ENCODE results near the gene HDGF. TPM values are rescaled to one million over a fixed set of nuclear protein-coding genes. Genes with fewer than 3 reads are reported as not detected.
"Not testable (repeated sequence)": the region's sequence is repeated elsewhere in the genome, so short reads cannot be mapped to it uniquely, and the experiment has no call there.

HDGF gene
- total and polyA plus RNA-seq, 2 experiments from 2014 or later: 153 to 192 TPM

GRCh38 chr1:156765666-156766065 lies 14.2 kb upstream of the HDGF start:
- no peaks in the 10 kb centered on the region for H3K9me2 ChIP-seq (replicated peaks; ENCODE audit: insufficient read depth)
- H3K27ac ChIP-seq: peak overlapping the region; percentile 82
- DNase-seq (ENCODE audit: low spot score): no peak
- H3K79me2 ChIP-seq: peaks cover 39% of the 10 kb centered on the region
- H3K4me2 ChIP-seq: peak overlapping the region; percentile 74
- H3K27me3 ChIP-seq: no peaks in the 10 kb centered on the region
- TF ChIP-seq CTCF (IDR thresholded peaks at IDR 0.05; ENCODE audit: poor library complexity) (no peak), EZH2phosphoT487 (IDR thresholded peaks at IDR 0.05; ENCODE audit: low read depth, severe bottlenecking, unreplicated experiment) (no peak), EZH2 (IDR thresholded peaks at IDR 0.05; ENCODE audit: borderline replicate concordance) (no peak)
- no peaks in the 10 kb centered on the region for H3K9me3 ChIP-seq (ENCODE audit: low read depth)
- H4K20me1 ChIP-seq (ENCODE audit: insufficient read depth, poor library complexity, severe bottlenecking): peaks cover 11% of the 10 kb centered on the region
- peaks cover 17% of the 10 kb centered on the region for H3K4me1 ChIP-seq (ENCODE audit: insufficient read depth)
- H3K4me3 ChIP-seq: no peak overlapping the region
- WGBS (ENCODE audit: low lambda C conversion rate, missing lambda C conversion rate): 96% methylated on average over 5 of the region's 5 CpGs
- H3K36me3 ChIP-seq (replicated peaks; ENCODE audit: insufficient read depth, low read depth): no peaks in the 10 kb centered on the region
- peak overlapping the region; percentile 46 for H2AFZ ChIP-seq

- H3K27me3 ChIP-seq; H4K20me1 ChIP-seq (ENCODE audit: insufficient read depth, poor library complexity, severe bottlenecking); DNase-seq (ENCODE audit: low spot score); H3K4me3 ChIP-seq; H3K9me2 ChIP-seq (replicated peaks; ENCODE audit: insufficient read depth); H3K36me3 ChIP-seq (replicated peaks; ENCODE audit: insufficient read depth, low read depth); H2AFZ ChIP-seq; H3K4me2 ChIP-seq; H3K9me3 ChIP-seq (ENCODE audit: low read depth); H3K27ac ChIP-seq: not testable (repeated sequence)
- Histone ChIP-seq H3K4me1 (ENCODE audit: insufficient read depth) (peaks cover 11% of the 10 kb centered on the region), H3K79me2 (peaks cover 34% of the 10 kb centered on the region)
- 95% methylated on average over 15 of the region's 15 CpGs for WGBS (ENCODE audit: low lambda C conversion rate, missing lambda C conversion rate)
Measured at GRCh38 chr1:156765136-156765535, 13.7 kb upstream of the HDGF start.

GRCh38 chr1:156760796-156761104 lies 9.3 kb upstream of the HDGF start:
- no peaks in the 10 kb centered on the region for H3K36me3 ChIP-seq (replicated peaks; ENCODE audit: insufficient read depth, low read depth)
- TF ChIP-seq CTCF (IDR thresholded peaks at IDR 0.05; ENCODE audit: poor library complexity) (no peak), EZH2phosphoT487 (IDR thresholded peaks at IDR 0.05; ENCODE audit: low read depth, severe bottlenecking, unreplicated experiment) (no peak), EZH2 (IDR thresholded peaks at IDR 0.05; ENCODE audit: borderline replicate concordance) (no peak)

GRCh38 chr1:156760092-156760795 lies 8.8 kb upstream of the HDGF start:
- TF ChIP-seq EZH2 (IDR thresholded peaks at IDR 0.05; ENCODE audit: borderline replicate concordance) (no peak), EZH2phosphoT487 (IDR thresholded peaks at IDR 0.05; ENCODE audit: low read depth, severe bottlenecking, unreplicated experiment) (no peak), CTCF (IDR thresholded peaks at IDR 0.05; ENCODE audit: poor library complexity) (no peak)
- no peak overlapping the region for H3K27ac ChIP-seq
- H3K79me2 ChIP-seq: peaks cover 5% of the 10 kb centered on the region
- H3K27me3 ChIP-seq: no peaks in the 10 kb centered on the region
- no peak overlapping the region for H3K4me2 ChIP-seq
- H3K36me3 ChIP-seq (replicated peaks; ENCODE audit: insufficient read depth, low read depth): no peaks in the 10 kb centered on the region
- H3K9me2 ChIP-seq (replicated peaks; ENCODE audit: insufficient read depth): no peaks in the 10 kb centered on the region
- H4K20me1 ChIP-seq (ENCODE audit: insufficient read depth, poor library complexity, severe bottlenecking): no peaks in the 10 kb centered on the region
- no peaks in the 10 kb centered on the region for H3K4me1 ChIP-seq (ENCODE audit: insufficient read depth)
- DNase-seq (ENCODE audit: low spot score): no peak
- no peak overlapping the region for H2AFZ ChIP-seq
- no peaks in the 10 kb centered on the region for H3K9me3 ChIP-seq (ENCODE audit: low read depth)
- 61% methylated on average over 6 of the region's 6 CpGs for WGBS (ENCODE audit: low lambda C conversion rate, missing lambda C conversion rate)
- H3K4me3 ChIP-seq: no peak overlapping the region

More at GRCh38 chr1:156760796-156761104, 9.3 kb upstream of the HDGF start:
- no peaks in the 10 kb centered on the region for H4K20me1 ChIP-seq (ENCODE audit: insufficient read depth, poor library complexity, severe bottlenecking)
- H3K9me2 ChIP-seq (replicated peaks; ENCODE audit: insufficient read depth): no peaks in the 10 kb centered on the region
- peaks cover 1% of the 10 kb centered on the region for H3K4me1 ChIP-seq (ENCODE audit: insufficient read depth)
- no peak overlapping the region for H3K4me3 ChIP-seq
- no peaks in the 10 kb centered on the region for H3K27me3 ChIP-seq
- no peak overlapping the region for H3K4me2 ChIP-seq
- H3K79me2 ChIP-seq: peaks cover 7% of the 10 kb centered on the region
- no peak for DNase-seq (ENCODE audit: low spot score)
- 93% methylated on average over 4 of the region's 4 CpGs for WGBS (ENCODE audit: low lambda C conversion rate, missing lambda C conversion rate)
- H3K27ac ChIP-seq: no peak overlapping the region
- H3K9me3 ChIP-seq (ENCODE audit: low read depth): no peaks in the 10 kb centered on the region
- H2AFZ ChIP-seq: no peak overlapping the region

GRCh38 chr1:156757572-156758253 lies 6.2 kb upstream of the HDGF start:
- H2AFZ ChIP-seq; H4K20me1 ChIP-seq (ENCODE audit: insufficient read depth, poor library complexity, severe bottlenecking); H3K9me2 ChIP-seq (replicated peaks; ENCODE audit: insufficient read depth); H3K36me3 ChIP-seq (replicated peaks; ENCODE audit: insufficient read depth, low read depth); H3K27ac ChIP-seq; H3K4me1 ChIP-seq (ENCODE audit: insufficient read depth); H3K9me3 ChIP-seq (ENCODE audit: low read depth); DNase-seq (ENCODE audit: low spot score); H3K4me2 ChIP-seq; H3K4me3 ChIP-seq; H3K27me3 ChIP-seq: not testable (repeated sequence)
- H3K79me2 ChIP-seq: peaks cover 14% of the 10 kb centered on the region
- WGBS (ENCODE audit: low lambda C conversion rate, missing lambda C conversion rate): 98% methylated on average over 10 of the region's 10 CpGs

Data from hepatocyte (in vitro differentiated cells).